Chondrocyte (in vitro differentiated cells): ENCODE data around the gene FNDC3A. TPM values are rescaled to one million over a fixed set of nuclear protein-coding genes. Genes with fewer than 3 reads are reported as not detected.

Source experiments
- DNase-seq: peaks from one replicate; pipeline ENCODE4 v3.0.0; 2021; ENCODE audit warnings: mixed read lengths, low spot score
- H3K27ac Mint-ChIP-seq: one replicate; pipeline ENCODE4 v1.8.0; 2021; ENCODE audit warnings: mild to moderate bottlenecking, moderate library complexity, mixed read lengths; ENCODE audit not compliant: unreplicated experiment
- H3K27me3 Mint-ChIP-seq: 2 replicates; pipeline ENCODE4 v1.8.0; 2021; ENCODE audit warnings: low read depth, mixed read lengths
- H3K36me3 Mint-ChIP-seq: 2 replicates; pipeline ENCODE4 v1.8.0; 2021; ENCODE audit warnings: low read depth, mixed read lengths
- H3K4me1 Mint-ChIP-seq: 2 replicates; pipeline ENCODE4 v1.8.0; 2021; ENCODE audit warnings: low read depth, mild to moderate bottlenecking, mixed read lengths
- H3K4me3 Mint-ChIP-seq: one replicate; pipeline ENCODE4 v1.8.0; 2021; ENCODE audit warnings: mild to moderate bottlenecking, moderate library complexity, mixed read lengths; ENCODE audit not compliant: unreplicated experiment
- H3K9me3 Mint-ChIP-seq: 2 replicates; pipeline ENCODE4 v1.8.0; 2021; ENCODE audit warnings: low read depth, mixed read lengths
- CTCF ChIP-seq: fragments of 200-600 bp; sonication (generic); IDR thresholded peaks from 2 replicates; pipeline ENCODE4 v1.5.0; 2021; ENCODE audit warnings: antibody characterized with exemption, mild to moderate bottlenecking, moderate library complexity
- total RNA-seq: library from RNA; stranded (reverse); gene quantifications from 3 replicates; pipeline ENCODE4 v1.2.1, GENCODE V29; 2021

Gene FNDC3A
- total RNA-seq, 1 donor from 2014 or later: 34.3 TPM

GRCh38 chr13:49046002-49046401 is 70.3 kb downstream of the FNDC3A start:
- DNase-seq: no peak
- Mint-ChIP-seq H3K27me3 (no peaks in the 10 kb centered on the region), H3K27ac (no peak overlapping the region), H3K4me3 (no peak overlapping the region), H3K4me1 (peaks cover 14% of the 10 kb centered on the region), H3K9me3 (peaks cover 22% of the 10 kb centered on the region), H3K36me3 (peaks cover 2% of the 10 kb centered on the region)
- TF ChIP-seq CTCF: no peak

GRCh38 chr13:49046519-49046918 is 70.8 kb downstream of the FNDC3A start:
- Mint-ChIP-seq H3K36me3 (peaks cover 2% of the 10 kb centered on the region), H3K4me3 (no peak overlapping the region), H3K9me3 (peaks cover 25% of the 10 kb centered on the region), H3K4me1 (peaks cover 14% of the 10 kb centered on the region), H3K27ac (no peak overlapping the region), H3K27me3 (no peaks in the 10 kb centered on the region)
- no peak for TF ChIP-seq CTCF
- no peak for DNase-seq

- H3K27ac Mint-ChIP-seq: no peak overlapping the region
- no peaks in the 10 kb centered on the region for H3K27me3 Mint-ChIP-seq
- H3K4me1 Mint-ChIP-seq: peaks cover 13% of the 10 kb centered on the region
- DNase-seq: no peak
- H3K4me3 Mint-ChIP-seq: no peak overlapping the region
- peaks cover 1% of the 10 kb centered on the region for H3K36me3 Mint-ChIP-seq
- TF ChIP-seq CTCF: no peak
- peaks cover 32% of the 10 kb centered on the region for H3K9me3 Mint-ChIP-seq
Measured at GRCh38 chr13:49052813-49053212, 77.1 kb downstream of the FNDC3A start.

GRCh38 chr13:49053215-49053614 is 77.5 kb downstream of the FNDC3A start:
- Mint-ChIP-seq H3K36me3 (peaks cover 1% of the 10 kb centered on the region), H3K9me3 (peaks cover 32% of the 10 kb centered on the region), H3K4me1 (peaks cover 13% of the 10 kb centered on the region), H3K27me3 (no peaks in the 10 kb centered on the region), H3K4me3 (no peak overlapping the region), H3K27ac (no peak overlapping the region)
- TF ChIP-seq CTCF: no peak
- DNase-seq: no peak

GRCh38 chr13:49053906-49054305 is 78.2 kb downstream of the FNDC3A start:
- TF ChIP-seq CTCF: no peak
- H3K4me1 Mint-ChIP-seq: peaks cover 13% of the 10 kb centered on the region
- H3K36me3 Mint-ChIP-seq: peaks cover 1% of the 10 kb centered on the region
- no peak overlapping the region for H3K4me3 Mint-ChIP-seq
- H3K27ac Mint-ChIP-seq: no peak overlapping the region
- no peaks in the 10 kb centered on the region for H3K27me3 Mint-ChIP-seq
- H3K9me3 Mint-ChIP-seq: peaks cover 28% of the 10 kb centered on the region
- no peak for DNase-seq
